ENCODE results near the gene KCTD19.
A peak's percentile ranks its signal among the peaks of the same experiment; 100 is the strongest.

The KCTD19 gene

DNA sequence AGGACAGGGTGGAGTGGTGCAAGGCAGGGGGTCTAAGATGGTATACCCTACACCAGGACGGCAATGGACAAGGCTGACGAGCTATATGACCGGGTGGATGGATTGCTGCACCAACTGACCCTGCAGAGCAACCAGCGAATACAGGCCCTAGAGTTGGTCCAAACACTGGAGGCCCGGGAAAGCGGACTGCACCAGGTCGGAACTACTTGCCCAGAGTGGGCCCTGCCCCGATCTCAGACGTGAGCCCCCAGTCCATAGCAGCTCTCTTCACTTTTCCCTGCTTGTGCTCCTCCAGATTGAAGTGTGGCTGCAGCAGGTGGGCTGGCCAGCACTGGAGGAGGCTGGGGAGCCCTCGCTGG lies 44.1 kb downstream of the KCTD19 start:
- DNase-seq = no peak

DNA sequence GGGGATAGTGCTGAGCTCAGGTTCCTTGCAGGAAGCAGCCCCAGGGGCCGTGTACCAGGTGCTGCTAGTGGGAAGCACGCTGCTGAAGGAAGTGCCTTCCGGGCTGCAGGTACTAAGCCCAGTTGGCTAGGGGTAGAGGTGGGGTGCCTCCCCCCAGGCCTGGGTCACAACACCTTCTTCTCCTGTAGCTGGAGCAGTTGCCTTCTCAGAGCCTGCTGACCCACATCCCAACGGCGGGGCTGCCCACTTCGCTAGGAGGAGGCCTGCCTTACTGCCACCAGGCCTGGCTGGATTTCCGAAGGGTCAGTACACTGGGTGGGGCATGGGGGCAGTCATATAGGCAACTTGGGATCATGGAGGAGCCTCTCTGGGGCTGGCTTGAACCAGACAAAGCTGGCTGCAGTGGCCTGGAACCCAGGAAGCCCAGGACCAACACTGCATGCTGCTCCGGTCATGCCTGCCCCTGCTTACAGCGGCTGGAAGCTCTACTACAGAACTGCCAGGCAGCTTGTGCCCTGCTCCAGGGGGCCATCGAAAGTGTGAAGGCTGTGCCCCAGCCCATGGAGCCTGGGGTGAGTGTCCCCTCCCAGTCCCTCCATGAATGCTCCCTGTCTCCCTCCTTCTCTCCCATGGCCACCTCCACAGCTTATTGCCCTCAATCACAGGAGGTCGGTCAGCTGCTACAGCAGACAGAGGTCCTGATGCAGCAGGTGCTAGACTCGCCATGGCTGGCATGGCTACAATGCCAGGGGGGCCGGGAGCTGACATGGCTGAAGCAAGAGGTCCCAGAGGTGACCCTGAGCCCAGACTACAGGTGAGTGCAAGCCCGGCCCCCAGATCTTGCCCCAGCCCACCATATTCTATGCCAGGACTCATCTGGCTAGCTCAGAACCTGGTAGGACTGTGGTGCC lies 44.8 kb downstream of the KCTD19 start:
- no peak for DNase-seq

DNA sequence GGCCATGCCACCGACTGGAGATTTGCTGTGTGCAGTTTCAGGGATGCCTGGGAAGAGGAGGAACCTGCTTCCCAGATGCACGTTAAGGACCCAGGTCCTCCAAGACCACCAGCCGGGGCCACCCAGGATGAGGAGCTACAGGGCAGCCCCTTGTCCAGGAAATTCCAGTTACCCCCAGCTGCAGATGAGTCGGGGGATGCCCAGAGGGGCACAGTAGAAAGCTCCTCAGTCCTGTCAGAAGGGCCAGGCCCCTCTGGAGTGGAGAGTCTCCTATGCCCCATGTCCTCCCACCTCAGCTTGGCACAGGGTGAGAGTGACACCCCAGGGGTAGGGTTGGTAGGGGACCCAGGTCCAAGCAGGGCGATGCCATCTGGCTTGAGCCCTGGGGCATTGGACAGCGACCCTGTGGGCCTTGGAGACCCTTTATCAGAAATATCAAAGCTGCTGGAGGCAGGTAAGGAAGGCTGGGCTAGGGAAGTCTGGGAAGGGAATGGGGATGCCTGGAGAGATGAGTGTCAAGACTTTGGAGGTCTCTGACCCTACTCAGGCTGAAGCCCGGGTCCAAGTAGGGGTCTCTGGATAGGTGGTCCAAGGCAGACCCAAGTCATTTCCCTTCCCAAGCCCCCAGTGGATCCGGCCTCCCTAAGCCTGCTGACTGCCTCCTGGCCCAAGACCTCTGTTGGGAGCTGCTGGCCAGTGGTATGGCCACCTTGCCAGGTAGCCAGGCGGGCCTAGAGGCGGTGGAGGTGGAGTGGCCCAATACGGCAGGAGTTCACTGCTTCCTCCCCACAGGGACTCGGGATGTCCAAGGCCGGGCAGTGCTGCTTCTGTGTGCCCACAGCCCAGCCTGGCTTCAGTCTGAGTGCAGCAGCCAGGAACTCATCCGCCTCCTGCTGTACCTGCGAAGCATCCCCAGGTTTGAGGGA lies 46.2 kb downstream of the KCTD19 start:
- DNase-seq = no peak

DNA sequence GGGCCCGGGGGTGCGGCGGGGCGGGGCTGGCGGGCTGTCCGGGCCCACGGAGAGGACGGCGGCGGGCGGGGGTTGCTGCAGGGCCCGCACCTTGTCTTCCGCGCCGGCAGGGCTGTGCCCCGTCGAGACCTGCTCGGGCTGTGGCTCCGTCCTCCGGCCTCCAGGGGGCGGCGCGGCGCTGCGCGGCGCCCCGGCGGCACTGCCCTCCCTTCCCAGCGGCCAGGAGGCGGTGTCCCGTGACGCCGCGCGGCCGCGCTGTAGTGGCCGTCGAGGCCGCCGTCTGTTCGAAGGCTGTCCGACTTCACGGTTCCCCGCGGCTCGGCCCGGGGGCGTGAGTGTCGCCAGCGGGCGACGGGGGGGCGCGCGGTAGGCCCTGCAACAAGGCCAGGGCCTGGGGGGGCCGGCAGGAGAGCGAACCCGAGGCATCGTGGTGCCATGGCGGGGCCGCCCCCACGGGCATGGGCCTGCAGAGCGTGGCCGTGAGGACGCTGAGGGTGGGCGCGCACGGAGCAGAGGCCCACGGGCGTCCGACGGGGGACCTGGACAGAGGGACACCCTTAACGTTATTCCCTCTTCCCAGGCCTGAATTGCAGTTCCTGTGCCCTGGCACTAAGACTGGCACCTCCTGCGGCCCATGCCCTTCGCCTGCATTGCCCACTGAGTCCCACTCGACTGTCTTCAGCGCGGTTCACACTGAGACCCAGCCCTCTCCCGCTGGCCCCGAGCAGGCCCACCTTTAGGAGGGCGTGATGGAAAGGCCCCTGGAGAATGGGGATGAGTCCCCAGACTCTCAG lies 47.0 kb downstream of the KCTD19 start, which contains the start of gene PLEKHG4:
PLEKHG4 (plus strand) TSS at position 237 of the 794 bp plus-strand sequence; CDS start at position 750, 513 bp downstream.
- peak; percentile 31 for DNase-seq

DNA sequence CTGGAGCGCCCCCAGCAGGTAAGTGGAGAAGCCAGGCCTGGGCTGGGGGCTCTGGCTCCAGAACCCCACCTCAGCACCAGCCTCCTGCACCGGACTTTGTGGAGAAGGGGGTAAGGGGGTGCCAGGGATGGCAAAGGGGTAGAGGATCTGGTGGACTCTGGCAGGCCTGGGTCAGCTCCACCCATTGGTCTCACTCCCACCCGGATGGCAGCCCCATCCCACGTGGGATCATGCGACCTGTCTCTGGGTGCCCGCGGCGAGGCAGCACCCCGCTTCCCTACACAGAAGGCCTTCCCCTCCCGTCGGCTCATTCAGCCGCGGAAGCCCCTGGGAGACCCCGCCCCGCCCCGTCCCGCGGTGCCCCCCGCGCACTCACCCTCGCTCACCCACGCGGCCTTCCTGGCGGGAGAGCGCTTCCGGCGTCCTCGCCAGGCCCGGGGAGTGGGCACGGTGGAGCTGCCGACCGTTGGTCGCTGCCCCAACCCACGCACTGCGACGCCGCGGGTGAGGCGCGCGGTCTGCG lies 47.7 kb downstream of the KCTD19 start:
- DNase-seq = no peak

DNA sequence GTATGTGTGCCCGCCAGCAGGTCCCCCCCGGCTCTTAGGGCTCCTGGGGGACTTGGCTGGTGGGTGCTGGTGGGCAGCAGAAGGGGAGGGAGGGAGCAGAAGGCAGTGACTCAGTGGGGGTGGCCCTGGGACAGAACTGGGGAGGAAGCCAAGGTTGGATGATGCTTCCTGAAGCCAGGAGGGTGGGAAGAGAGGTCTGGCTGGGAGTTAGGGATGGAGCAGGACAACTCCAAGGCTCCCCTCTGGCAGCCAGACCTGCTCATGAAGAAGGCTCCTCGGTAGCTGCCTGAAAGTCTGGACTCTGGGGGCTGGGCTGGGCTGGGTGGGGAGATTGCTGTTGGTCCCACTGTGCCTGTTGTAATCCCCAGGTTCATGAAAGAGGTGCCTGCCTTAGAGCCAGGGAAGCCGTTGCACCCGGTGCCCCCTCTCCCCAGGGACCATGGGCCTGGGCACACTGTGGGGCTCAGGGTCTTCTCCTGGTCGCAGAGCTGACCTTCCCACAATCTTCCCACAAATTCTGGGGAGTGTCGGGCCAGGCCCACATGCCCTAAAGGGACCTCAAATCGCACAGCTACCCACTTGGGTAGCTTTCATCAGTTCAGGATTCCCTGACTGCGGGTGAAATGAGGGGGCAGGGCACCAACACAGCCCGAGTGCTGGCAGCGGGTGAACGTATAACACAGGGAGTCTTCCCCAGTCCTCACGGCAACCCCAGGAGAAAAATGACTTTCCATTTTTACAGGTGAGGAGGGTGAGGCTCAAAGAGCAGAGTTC lies 48.4 kb downstream of the KCTD19 start:
- DNase-seq = peak; percentile 64

DNA sequence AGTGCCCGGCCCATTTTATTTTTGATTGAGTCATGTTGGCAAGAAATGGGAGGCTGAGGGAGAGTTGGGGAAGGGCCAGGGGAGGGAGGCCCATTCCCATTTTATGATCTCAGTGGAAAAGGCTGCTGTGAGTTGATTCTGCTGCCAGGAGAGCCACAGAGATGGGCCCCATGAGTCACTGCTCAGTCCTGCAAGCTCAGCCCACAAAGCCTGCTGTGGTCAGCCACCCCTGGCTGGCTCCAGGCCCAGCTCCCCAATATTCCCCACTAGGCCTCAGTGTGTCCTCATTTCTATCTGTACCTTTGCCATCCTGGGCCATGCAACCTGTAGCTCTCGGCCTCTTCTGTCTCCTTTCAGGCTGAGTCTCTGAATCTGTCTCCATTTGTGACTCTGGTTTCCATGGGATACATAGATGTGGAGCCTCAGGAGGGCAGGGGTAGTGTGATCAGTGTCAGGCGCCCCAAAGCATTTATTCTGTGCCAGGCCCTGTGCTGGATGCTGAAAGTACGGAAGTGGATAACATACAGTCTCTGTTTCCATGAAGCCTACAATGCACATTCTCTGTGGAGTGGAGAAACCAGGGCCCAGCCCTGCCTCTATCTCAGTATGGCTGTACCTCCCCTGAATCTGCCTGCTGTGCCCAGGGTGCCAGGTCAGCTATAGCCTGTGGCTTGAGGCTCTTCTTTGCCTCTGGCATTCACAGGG lies 49.1 kb downstream of the KCTD19 start:
- DNase-seq = peak; percentile 92

DNA sequence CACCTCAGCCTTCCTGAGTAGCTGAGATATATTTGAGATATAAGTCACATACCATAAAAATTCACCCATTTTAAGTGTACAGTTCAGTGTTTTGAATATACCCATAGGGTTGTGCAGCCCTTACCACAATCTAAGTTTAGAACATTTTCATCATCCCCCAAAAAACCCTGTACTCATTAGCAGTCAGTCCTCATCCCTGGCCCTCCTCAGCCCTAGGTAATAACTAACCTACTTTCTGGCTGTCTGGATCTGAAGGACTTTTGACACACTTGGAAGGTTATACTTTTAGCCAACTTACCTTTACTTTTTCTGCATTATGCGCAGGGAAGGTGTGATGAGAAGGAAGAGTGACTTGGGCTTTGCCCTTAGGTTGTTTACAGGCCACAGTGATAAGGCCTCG lies 51.2 kb downstream of the KCTD19 start:
- no peak for DNase-seq

DNA sequence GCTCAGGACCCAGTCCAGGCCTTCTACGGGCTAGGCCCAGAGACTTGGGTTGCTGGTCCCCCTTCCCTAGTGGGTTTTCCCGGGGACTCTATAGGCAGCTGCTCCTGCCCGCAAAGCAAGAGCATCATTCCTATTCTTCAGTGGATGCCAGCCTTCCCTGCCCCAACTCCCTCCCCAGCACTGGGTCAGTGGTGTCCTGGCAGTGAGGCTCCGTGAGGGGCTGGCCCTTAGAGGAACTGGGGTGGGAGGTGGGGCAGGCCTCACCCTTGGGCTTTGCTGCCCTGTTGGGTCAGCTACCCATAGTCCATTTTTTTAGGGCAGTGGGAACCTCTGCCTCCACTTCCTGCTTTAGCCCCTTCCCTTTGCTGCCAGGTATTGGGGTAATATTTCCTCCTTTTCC lies 55.1 kb downstream of the KCTD19 start:
- no peak for DNase-seq

DNA sequence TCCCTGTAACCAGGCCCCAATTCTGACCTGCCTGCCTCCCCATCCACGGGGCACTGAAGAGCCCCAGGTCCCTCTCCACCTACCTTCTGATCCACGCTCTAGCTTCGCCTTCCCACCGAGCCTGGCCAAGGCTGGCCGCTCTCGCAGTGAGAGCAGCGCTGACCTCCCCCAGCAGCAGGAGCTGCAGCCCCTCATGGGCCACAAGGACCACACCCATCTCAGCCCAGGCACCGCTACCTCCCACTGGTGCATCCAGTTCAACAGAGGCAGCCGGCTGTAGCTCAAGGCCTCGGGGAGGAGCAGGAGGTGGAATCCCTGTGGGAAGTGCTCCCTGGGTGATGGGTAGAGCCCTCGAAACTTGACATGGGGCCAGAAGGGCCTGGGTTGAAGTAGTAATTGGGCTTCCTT lies 55.6 kb downstream of the KCTD19 start:
- DNase-seq = no peak

DNA sequence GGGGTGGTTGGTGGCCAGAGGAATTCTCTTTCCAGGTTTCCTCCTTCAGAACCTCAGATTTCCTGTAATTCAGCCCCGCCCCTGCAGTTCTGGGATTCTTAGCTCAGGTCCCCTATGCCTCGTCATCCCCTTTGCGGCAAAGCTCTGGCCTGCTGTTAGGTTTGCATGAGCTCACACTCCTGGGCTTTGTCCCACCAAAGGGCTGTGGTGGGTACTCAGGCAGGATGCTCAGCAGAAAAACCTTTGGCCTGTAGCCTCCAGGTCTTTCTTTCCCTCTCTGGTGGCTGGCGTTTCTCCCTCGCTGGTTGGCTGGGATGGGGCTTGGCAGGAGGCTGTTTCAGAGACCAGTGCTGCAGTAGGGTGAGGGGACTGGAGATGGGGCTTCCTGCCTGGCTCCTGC lies 56.8 kb downstream of the KCTD19 start:
- no peak for DNase-seq

DNA sequence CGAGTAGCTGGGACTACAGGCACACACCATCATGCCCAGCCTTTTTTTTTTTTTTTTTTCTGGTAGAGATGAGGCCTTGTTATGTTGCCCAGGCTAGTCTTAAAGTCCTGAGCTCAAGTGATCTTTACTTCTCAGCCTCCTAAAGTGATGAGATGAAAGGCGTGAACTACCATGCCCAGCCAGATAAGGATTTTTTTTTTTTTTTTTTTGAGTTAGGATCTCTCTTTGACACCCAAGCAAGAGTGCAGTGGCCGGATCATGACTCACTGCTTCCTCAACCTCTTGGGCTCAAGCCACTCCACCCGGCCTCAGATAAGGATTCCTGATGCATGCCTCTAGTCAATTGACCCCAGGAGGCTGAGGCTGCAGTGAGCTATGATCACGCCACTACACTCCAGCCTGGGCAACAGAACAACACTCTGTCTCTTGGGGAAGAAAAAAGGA lies 58.4 kb downstream of the KCTD19 start:
- DNase-seq = peak; percentile 69

DNA sequence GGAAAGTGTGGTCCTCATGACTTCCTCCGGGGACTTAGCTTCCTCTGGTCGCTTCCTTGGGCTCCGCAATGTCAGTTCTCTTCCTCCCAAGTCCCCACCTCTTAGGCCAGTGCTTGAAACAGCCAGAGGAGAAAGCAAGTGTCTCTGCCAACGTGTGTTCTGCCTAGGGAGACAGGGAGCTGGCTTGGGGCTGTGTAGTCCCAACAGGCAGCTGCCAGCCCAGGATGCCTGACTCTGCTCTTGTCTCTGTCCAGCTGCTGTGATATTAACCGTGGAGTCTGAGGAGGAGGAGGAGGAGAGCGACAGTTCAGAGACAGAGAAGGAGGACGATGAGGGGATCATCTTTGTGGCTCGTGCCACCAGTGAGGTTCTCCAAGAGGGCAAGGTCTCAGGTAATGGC lies 60.7 kb downstream of the KCTD19 start:
- no peak for DNase-seq

DNA sequence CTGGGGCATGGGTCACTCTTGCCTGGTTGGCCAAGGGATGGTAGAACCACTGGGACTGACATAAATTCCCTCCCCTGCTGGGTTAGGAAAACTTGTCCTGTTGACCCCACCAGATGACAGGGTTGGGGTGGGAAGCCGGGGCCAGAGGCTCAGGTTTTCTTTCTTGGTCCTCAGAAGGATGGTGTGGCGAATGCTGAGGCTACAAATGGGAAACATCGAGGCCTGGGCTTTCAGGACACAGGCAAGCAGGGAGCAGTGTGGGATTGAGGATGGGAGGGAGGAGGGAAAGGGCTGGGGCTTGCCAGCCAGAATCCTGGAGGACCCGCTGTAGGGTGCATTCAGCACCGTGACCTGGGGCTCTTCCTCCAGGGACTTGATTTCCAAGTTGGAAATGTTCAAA lies 61.7 kb downstream of the KCTD19 start:
- no peak for DNase-seq

DNA sequence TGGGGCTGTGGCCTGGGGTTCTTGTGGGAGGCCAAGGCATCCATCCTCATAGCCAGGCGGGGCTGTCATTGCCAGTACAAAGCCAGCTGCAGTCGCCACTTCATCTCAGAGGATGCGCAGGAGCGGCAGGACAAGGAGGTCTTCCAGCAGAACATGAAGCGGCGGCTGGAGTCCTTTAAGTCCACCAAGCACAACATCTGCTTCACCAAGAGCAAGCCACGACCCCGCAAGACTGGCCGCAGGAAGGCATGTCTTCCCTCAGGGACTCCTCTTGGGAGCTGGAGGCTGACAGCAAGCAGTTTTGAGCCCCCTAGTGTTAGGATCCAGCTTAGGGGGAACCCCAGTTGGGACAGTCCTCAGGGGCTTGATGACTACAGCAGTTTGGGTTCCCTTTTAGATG lies 62.3 kb downstream of the KCTD19 start:
- no peak for DNase-seq

DNA sequence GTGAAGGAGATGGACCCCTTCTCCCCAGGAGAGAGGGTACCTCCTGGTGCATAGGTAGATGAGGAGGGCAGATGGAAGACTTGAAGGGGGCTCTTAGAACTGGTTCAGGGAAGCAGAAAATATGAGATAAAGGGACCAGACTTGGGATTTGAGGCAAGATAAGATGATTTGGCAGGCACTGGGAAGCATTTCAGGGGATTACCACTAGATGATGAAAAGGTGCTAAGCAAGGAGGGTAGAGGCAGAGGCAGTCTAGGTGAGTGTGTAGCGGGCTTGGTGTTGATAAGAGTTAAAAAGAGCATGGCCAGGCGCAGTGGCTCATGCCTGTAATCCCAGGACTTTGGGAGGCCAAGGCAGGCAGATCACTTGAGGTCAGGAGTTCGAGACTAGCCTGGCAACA lies 63.3 kb downstream of the KCTD19 start:
- no peak for DNase-seq

DNA sequence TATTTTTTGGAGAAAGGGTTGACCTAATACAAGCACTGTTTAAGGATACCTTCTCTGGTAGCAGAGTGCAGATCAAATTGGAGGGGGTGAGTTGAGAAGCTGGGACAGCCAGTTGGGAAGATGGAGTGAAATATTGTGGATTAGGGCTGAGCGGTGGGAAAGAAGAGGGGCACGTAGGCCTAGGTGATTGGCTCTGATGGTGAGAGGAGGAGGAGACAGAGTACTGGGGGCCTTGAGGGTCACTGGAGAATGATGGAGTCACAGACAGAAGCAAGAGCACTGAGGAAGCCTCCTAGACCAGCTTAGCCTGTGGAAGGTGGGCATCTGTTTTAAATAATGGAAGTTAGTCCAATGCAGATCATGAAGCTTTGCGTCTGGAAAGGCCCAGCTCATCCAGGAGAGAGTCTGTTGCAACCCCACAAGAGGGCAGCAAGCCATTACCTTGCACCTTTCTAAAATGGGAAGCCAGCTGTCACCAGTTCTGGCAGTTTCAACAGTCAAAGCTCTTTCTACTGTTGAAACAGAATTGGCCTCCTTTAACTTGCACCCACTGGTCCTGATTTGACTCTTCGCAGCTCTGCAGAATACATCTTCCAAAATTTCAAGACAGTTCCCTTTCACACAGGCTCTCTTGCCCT lies 66.0 kb downstream of the KCTD19 start:
- DNase-seq = peak; percentile 35

DNA sequence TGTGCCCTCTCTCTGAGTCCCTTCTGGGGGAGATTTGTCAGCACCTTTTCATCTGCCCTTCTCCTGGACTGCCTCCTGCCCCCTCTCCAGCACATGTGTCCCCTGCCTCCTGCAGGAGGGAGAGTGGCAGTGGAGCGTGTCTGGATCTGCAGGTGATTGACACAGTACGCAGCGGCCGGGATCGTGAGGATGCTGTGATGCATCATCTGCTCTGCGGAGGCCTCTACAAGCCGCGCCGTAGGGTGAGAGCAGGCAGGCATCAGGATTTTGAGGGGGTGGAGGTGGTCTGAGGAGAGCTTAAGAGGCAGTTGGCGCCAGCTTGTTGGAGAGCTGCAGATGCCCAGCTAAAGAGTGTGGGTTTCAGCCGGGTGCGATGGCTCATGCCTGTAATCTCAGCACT lies 66.8 kb downstream of the KCTD19 start:
- DNase-seq = no peak

DNA sequence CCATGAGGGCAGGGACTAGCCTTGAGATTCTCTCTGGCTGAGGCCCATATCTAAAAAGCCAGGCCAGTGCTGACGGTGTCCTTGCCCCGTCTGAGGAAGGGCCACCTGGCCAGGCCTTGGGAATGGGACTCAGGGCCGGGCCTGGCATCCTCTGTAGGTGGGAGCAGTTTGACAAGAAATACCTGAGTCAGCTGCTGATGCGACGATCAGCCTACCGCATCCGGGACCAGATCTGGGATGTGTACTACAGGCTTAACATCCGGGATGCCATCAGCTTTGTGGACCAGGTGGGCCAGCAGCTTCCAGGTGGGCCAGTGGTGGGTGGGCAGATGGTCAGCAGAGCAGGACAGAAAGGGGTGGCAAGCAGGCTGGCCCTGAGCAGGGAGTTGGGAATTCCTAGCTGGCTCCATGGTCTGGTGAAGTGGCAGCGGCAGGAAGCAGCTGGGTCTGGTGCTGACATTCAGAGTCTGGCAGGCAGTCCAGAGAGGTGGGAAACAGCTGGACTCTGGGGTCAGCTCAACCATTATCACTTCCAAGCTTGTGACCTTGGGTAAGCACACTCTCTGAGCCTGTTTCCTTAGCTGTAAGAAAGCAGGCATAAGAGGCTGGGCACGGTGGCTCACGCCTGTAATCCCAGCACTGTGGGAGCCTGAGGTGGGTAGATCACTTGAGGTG lies 68.2 kb downstream of the KCTD19 start:
- DNase-seq = no peak

All from amniotic stem cell (primary cell).